Measurements from ENCODE around the gene CFAP100. TPM values are rescaled to one million over a fixed set of nuclear protein-coding genes. Genes with fewer than 3 reads are reported as not detected.
A peak's percentile ranks its signal among the peaks of the same experiment; 100 is the strongest.

CFAP100 gene
- total RNA-seq, 4 donors from 2014 or later: not detected

DNA sequence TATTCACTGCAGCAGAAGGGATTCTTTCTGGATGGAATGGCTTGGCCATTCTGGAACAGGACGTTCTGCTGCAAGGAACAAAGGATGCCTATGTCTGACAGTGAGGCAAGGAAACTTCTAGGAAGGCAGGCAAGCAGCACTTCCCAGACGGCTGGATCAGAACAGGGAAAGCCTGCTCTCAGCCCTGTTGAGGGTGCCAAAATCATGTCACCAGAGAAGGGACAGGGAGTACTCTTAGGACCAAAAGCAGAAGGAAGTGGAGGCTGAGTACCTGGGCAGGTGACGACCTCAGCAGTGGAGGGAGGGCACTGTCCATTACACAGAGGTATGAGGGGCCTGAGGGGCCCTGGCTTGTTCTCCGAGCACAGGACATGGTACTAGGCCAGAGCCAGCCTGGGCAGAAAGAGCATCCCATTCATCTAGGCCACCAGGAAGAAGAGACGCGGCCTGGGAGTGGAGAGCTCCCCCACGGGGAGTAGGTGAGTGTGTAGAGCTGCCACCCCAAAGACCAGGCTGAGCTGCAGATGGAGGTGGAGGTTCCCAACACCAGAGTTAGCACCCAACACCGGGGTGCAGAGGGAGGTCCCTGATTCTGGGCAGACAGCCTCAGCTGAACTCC is 47.1 kb upstream of the CFAP100 start:
- WGBS, 2 donors (ENCODE audit: low coverage in 1 of 2): 50 to 79% methylated on average over 1 to 8 of the region's 8 CpGs
- intact Hi-C loops (cut with DNase I; ENCODE audit: low total_unique reads): no loop called here
- in situ Hi-C loops (cut with MboI; ENCODE audit: low pct_ligation_motif_present in 1 of 4, low pct_unique_long_range_greater_than_20kb in 1 of 4, low sequenced_read_pairs in 3 of 4): no loop called here
- no peak for DNase-seq
- Histone ChIP-seq H3K27me3 (no peaks in the 10 kb centered on the region), H3K4me3 (no peak overlapping the region), H3K4me1 (no peaks in the 10 kb centered on the region), H3K9me3 (no peaks in the 10 kb centered on the region), H3K36me3 (no peaks in the 10 kb centered on the region), H3K27ac (peak overlapping the region in 2 of 4 donors; percentile 9 to 25)
- peak in 1 of 3 donors; percentile 18 for TF ChIP-seq POLR2AphosphoS5 (IDR thresholded peaks at IDR 0.05)
- TF ChIP-seq CTCF (IDR thresholded peaks at IDR 0.05): no peak
- TF ChIP-seq POLR2A (IDR thresholded peaks at IDR 0.05): no peak
- peak; percentile 49 for TF ChIP-seq EP300 (IDR thresholded peaks at IDR 0.05; ENCODE audit: low read depth)

DNA sequence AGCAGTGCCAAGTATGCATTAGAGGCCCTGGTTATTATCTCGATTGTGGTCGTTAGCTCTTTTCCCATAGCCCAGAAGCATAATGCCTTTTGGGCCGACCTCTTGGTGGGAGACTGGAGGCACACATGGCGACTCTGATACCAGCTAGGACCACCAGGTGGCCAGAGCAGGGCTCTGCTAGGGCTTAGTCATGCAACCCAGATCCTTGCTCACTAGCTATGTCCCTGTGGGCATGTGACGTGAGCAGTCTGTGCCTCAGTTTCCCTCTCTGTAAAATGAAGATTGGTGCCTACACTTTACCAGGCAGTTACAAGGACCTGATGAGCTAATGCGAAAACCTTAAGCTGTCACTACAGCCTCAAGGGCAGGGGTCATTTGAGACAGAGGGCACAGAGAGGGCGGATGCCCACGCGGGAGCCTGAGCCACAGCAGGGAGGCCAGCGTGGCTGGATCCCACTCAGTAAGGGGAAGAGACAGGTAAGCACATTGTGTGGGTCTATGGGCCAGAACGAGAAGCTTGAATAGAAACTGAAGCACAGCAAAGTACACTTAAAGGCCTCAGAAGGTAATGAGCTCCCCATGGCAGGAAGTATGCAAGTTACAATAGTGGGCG is 46.3 kb upstream of the CFAP100 start:
- TF ChIP-seq CTCF (IDR thresholded peaks at IDR 0.05) (no peak), POLR2AphosphoS5 (IDR thresholded peaks at IDR 0.05) (no peak), POLR2A (IDR thresholded peaks at IDR 0.05) (no peak), EP300 (IDR thresholded peaks at IDR 0.05; ENCODE audit: low read depth) (no peak)
- no peaks in the 10 kb centered on the region for H3K36me3 ChIP-seq
- H3K9me3 ChIP-seq: no peaks in the 10 kb centered on the region
- no peak overlapping the region for H3K4me3 ChIP-seq
- in situ Hi-C loops (cut with MboI; ENCODE audit: low pct_ligation_motif_present in 1 of 4, low pct_unique_long_range_greater_than_20kb in 1 of 4, low sequenced_read_pairs in 3 of 4) (no loop called here), intact Hi-C loops (cut with DNase I; ENCODE audit: low total_unique reads) (no loop called here)
- H3K27me3 ChIP-seq: no peaks in the 10 kb centered on the region
- no peak for DNase-seq
- peak overlapping the region in 2 of 4 donors; percentile 9 to 25 for H3K27ac ChIP-seq
- WGBS, 2 donors (ENCODE audit: low coverage in 1 of 2): 90% methylated on average over 12 of the region's 12 CpGs; no CpG with 5 or more reads in 1 of the 2 donors
- no peaks in the 10 kb centered on the region for H3K4me1 ChIP-seq

DNA sequence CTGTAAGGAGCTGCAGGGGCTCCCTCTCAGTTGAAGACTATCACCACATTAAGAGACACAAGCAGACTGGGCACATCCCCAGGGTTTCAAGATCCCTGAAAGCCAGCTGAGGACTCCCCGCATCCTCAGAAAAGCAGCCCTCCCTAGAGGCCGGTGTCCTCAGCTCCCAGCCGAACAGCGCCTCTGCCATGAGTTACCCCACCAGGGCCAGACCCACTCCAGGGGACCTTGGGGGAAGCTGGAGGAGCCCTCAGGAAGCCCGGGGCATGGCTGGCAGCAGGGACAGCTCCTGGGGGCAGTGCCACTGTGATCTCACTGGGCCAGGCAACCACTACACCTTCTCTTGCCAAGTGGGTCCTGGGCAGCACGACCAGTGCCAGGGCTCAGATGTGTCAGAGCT is 45.6 kb upstream of the CFAP100 start:
- intact Hi-C loops (cut with DNase I; ENCODE audit: low total_unique reads) (no loop called here), in situ Hi-C loops (cut with MboI; ENCODE audit: low pct_ligation_motif_present in 1 of 4, low pct_unique_long_range_greater_than_20kb in 1 of 4, low sequenced_read_pairs in 3 of 4) (no loop called here)
- 100% methylated on average over 4 of the region's 6 CpGs; no CpG with 5 or more reads in 1 of the 2 donors for WGBS, 2 donors (ENCODE audit: low coverage in 1 of 2)
- H3K9me3 ChIP-seq: no peaks in the 10 kb centered on the region
- TF ChIP-seq EP300 (IDR thresholded peaks at IDR 0.05; ENCODE audit: low read depth) (no peak), POLR2A (IDR thresholded peaks at IDR 0.05) (no peak), POLR2AphosphoS5 (IDR thresholded peaks at IDR 0.05) (no peak), CTCF (IDR thresholded peaks at IDR 0.05) (no peak)
- H3K36me3 ChIP-seq: no peaks in the 10 kb centered on the region
- peaks cover 0 to under 1% (median 0%) of the 10 kb centered on the region in 4 donors for H3K4me1 ChIP-seq
- H3K27me3 ChIP-seq: no peaks in the 10 kb centered on the region
- H3K27ac ChIP-seq: no peak overlapping the region
- H3K4me3 ChIP-seq: no peak overlapping the region
- peak; percentile 3 for DNase-seq

DNA sequence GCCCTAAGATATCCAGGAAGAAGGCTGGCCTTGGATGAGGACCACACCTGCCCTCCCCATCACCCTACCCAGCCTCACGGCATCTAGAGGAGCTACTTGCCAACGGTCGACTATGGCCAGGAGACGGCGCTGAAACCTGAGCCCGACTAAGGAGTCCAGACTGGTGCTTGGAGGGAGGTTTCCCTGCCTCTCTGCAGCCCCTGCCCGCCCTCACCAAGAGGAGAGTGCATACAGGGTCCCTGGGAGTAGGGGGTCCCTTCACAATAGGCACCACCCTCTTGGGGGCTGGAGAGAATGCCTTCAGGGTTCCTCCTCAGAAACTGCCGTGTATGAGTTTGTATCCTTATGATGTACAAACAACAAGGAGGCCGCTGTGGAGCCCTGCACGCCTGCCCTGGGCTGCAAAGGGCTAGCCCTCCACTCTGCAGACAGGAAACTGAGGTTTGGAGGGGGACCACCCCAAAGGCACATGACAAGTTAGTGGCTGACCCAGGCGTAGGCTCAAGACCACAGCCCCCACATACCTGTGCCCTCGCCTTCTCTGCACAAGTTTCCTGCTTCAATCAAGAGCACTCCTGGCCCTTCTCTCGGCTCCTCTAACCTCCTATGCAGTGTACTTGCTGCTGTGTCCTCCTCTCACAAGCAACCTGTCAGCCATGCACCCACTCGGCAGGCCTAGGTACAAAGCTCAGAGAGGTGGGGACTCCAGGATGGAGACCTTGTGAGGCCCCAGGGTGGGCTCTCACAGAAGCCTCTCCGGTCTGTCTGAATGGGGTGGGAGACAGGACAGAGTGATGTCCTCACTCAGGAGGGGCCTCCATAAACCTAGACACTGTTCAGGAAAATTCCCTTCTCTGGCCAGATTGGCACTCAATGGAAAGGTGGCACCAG is 44.9 kb upstream of the CFAP100 start:
- Histone ChIP-seq H3K27me3 (no peaks in the 10 kb centered on the region), H3K27ac (no peak overlapping the region), H3K36me3 (no peaks in the 10 kb centered on the region), H3K9me3 (no peaks in the 10 kb centered on the region), H3K4me3 (no peak overlapping the region), H3K4me1 (peaks cover 0 to 7% (median 0%) of the 10 kb centered on the region in 4 donors)
- in situ Hi-C loops (cut with MboI; ENCODE audit: low pct_ligation_motif_present in 1 of 4, low pct_unique_long_range_greater_than_20kb in 1 of 4, low sequenced_read_pairs in 3 of 4) (no loop called here), intact Hi-C loops (cut with DNase I; ENCODE audit: low total_unique reads) (loop anchor here (10.0 kb wide), 1 partner anchor 85 kb away; no protein-coding TSS in a partner anchor)
- WGBS, 2 donors (ENCODE audit: low coverage in 1 of 2): 71% methylated on average over 14 of the region's 15 CpGs; no CpG with 5 or more reads in 1 of the 2 donors
- no peak for TF ChIP-seq EP300 (IDR thresholded peaks at IDR 0.05; ENCODE audit: low read depth)
- TF ChIP-seq CTCF (IDR thresholded peaks at IDR 0.05): no peak
- TF ChIP-seq POLR2A (IDR thresholded peaks at IDR 0.05): no peak
- TF ChIP-seq POLR2AphosphoS5 (IDR thresholded peaks at IDR 0.05): no peak
- DNase-seq: peak; percentile 3

Measured in transverse colon (tissue), 4 donors.